Measurements from ENCODE around the gene KISS1R. TPM values are rescaled to one million over a fixed set of nuclear protein-coding genes. Genes with fewer than 3 reads are reported as not detected.

KISS1R gene
- total RNA-seq, 1 donor from 2014 or later: 6.1 TPM

DNA sequence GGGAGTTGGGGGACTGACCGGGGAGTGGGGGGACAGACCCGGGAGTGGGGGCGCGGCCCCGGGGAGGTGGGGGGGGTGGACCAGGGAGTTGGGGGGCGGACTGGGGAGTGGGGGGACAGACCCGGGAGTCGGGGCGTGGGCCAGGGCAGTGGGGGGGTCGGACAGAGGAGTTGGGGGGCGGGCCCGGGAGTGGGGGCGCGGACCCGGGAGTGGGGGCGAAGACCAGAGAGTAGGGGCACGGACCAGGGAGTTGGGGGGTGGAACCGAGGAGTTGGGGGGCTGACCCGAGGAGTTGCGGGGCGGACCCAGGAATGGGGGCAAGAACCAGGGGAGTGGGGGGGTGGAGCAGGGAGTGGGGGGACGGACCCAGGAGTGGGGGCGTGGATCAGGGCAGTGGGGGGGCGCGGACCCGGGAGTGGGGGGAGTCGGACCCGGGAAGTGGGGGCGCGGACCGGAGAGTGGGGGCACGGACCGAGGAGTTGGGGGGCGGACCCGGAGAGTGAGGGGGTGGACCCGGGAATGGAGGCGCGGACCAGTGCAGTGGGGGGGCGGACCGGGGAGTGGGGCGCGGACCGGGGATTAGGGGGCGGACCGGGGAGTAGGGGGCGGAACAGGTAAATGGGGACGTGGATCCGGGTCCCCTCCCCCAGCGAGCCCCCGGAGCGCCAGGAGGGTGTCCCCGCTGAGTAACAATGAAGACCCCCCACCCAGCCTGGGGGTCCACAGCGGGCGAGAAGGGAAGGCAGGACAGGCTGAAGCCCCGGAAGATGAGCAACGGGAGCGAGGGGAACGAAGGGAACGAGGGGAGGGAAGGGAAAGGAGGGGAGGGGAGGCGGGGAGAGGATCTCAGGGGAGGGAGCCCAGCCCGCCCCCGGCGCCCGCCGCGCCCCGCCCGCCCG, 4.7 kb upstream of the KISS1R start:
- Mint-ChIP-seq H3K27me3 (peaks cover 4% of the 10 kb centered on the region), H3K27ac (no peak overlapping the region), H3K4me3 (ENCODE audit: low read depth) (peak overlapping the region; percentile 75), H3K9me3 (ENCODE audit: low read depth) (no peaks in the 10 kb centered on the region), H3K36me3 (ENCODE audit: insufficient read depth) (no peaks in the 10 kb centered on the region), H3K4me1 (ENCODE audit: low read depth) (peaks cover 6% of the 10 kb centered on the region)
- TF ChIP-seq, protein P1, sequence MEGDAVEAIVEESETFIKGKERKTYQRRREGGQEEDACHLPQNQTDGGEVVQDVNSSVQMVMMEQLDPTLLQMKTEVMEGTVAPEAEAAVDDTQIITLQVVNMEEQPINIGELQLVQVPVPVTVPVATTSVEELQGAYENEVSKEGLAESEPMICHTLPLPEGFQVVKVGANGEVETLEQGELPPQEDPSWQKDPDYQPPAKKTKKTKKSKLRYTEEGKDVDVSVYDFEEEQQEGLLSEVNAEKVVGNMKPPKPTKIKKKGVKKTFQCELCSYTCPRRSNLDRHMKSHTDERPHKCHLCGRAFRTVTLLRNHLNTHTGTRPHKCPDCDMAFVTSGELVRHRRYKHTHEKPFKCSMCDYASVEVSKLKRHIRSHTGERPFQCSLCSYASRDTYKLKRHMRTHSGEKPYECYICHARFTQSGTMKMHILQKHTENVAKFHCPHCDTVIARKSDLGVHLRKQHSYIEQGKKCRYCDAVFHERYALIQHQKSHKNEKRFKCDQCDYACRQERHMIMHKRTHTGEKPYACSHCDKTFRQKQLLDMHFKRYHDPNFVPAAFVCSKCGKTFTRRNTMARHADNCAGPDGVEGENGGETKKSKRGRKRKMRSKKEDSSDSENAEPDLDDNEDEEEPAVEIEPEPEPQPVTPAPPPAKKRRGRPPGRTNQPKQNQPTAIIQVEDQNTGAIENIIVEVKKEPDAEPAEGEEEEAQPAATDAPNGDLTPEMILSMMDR (IDR thresholded peaks at IDR 0.05; ENCODE audit: unreplicated experiment): no peak
- DNase-seq (ENCODE audit: low spot score, unreplicated experiment): no peak

DNA sequence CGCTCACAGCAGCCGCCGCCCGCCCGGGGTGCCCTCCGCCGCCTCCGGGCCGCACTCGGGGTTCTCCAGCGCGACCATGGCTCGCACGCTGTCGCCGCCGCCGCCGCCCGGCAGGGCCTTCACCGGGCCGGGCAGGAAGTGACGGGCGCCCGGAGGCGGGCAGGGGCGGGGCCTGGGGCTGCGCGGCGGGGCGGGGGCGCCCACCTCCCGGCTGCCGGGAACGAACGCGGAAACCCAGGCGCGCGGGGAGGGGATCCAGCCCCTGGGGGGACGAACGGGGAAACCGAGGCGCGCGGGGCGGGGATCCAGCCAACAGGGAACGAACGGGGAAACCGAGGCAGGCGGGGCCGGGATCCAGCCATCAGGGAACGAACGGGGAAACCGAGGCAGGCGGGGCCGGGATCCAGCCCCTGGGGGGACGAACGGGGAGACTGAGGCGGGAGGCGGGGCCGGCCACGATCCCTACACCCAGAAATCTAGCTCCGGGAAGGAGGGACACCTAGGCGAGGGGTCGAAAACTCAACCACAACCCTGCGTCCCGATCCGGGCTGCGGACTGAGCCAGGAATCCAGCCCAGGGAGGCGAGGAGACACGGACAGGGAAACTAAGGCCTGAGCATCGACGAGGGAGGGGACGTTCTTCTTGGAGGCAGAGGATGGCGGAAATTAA, 3.9 kb upstream of the KISS1R start, which contains the start of gene R3HDM4:
TSS of gene R3HDM4 (minus strand) at position 140 of the 669 bp plus-strand sequence. CDS start at position 78, 62 bp downstream.
- TF ChIP-seq, protein P1 (IDR thresholded peaks at IDR 0.05; ENCODE audit: unreplicated experiment): no peak
- Mint-ChIP-seq H3K27me3 (peaks cover 6% of the 10 kb centered on the region), H3K36me3 (ENCODE audit: insufficient read depth) (no peaks in the 10 kb centered on the region), H3K4me1 (ENCODE audit: low read depth) (peaks cover 8% of the 10 kb centered on the region), H3K27ac (peak within 1 kb of the TSS; percentile 77), H3K4me3 (ENCODE audit: low read depth) (peak within 1 kb of the TSS; percentile 77), H3K9me3 (ENCODE audit: low read depth) (no peaks in the 10 kb centered on the region)
- peak; percentile 62 for DNase-seq (ENCODE audit: low spot score, unreplicated experiment)

DNA sequence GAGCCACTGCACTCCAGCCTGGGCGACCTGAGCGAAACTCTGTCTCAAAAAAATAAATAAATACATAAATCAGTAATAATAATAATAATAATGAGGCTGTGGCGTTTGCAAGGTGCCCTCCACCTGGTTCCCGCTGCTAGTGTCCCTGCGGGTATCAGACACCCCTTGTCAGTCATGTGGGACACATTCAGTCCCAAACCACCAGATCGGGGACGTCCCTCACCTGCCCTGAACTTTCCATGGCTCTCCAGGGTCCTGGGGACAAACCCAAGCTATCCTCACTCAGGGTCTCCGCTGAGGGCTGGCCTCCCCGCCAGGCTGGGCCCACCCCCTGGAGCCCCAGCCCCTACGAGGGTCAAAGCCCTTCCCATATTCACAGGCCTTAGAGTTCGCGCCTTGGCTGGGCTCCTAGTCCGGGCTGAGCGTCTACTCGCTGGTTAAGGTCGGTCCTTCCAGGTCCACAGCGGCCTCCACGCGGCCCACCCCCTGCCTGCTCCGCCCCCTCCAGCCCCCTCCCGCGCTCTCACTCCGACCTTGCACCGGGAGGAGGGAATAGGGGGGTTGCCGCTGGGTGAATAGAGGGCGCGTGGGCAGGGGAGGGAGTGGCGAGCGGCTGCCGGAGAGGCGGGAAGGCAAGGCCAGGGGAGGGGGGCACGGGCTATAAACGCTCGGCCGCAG, 349 bp upstream of the KISS1R start:
- H3K27me3 Mint-ChIP-seq: peaks cover 21% of the 10 kb centered on the region
- H3K4me3 Mint-ChIP-seq (ENCODE audit: low read depth): no peak overlapping the region
- no peak overlapping the region for H3K27ac Mint-ChIP-seq
- no peak for DNase-seq (ENCODE audit: low spot score, unreplicated experiment)
- TF ChIP-seq, protein P1 (IDR thresholded peaks at IDR 0.05; ENCODE audit: unreplicated experiment): no peak
- peaks cover 2% of the 10 kb centered on the region for H3K4me1 Mint-ChIP-seq (ENCODE audit: low read depth)
- H3K36me3 Mint-ChIP-seq (ENCODE audit: insufficient read depth): no peaks in the 10 kb centered on the region
- H3K9me3 Mint-ChIP-seq (ENCODE audit: low read depth): no peaks in the 10 kb centered on the region

DNA sequence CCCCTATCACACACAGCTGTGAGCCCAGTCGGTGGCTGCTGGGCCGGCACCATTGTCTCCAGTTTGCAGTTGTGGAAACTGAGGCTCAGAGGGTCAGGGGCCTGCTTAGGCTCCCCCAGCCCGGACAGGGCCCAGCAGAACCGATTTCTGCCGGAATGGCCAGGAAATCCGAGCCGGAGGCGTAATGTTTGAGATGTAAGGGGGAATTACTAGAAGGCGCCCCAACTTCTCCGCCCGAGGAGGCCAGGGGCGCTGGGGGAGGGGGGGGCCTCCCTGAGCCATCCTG, 962 bp downstream of the KISS1R start:
- no peaks in the 10 kb centered on the region for H3K36me3 Mint-ChIP-seq (ENCODE audit: insufficient read depth)
- peaks cover 24% of the 10 kb centered on the region for H3K27me3 Mint-ChIP-seq
- TF ChIP-seq, protein P1 (IDR thresholded peaks at IDR 0.05; ENCODE audit: unreplicated experiment): no peak
- no peaks in the 10 kb centered on the region for H3K9me3 Mint-ChIP-seq (ENCODE audit: low read depth)
- DNase-seq (ENCODE audit: low spot score, unreplicated experiment): no peak
- H3K4me3 Mint-ChIP-seq (ENCODE audit: low read depth): peak overlapping the region; percentile 58
- no peak overlapping the region for H3K27ac Mint-ChIP-seq
- peaks cover 4% of the 10 kb centered on the region for H3K4me1 Mint-ChIP-seq (ENCODE audit: low read depth)

All from progenitor cell of endocrine pancreas (in vitro differentiated cells).